G401.6 (cell line): Measurements from ENCODE around the gene LIN28A.
"Not testable (repeated sequence)": the region's sequence is repeated elsewhere in the genome, so short reads cannot be mapped to it uniquely, and the experiment has no call there.

Source experiments
- FAIRE-seq: peaks from 2 replicates; lab custom pipeline; 2012; peaks lifted over from hg19 to GRCh38; lab: Jason Lieb, UNC

The LIN28A gene

GRCh38 chr1:26410706-26411623, at the start of gene LIN28A:
Gene LIN28A (plus strand): TSS chr1:26410817. CDS start chr1:26410892, 75 bp downstream.
- FAIRE-seq, result no peak

- FAIRE-seq, result no peak
These were observed 49.0 kb upstream of the LIN28A start for GRCh38 chr1:26361605-26362122.

GRCh38 chr1:26362331-26362730, 48.3 kb upstream of the LIN28A start:
- FAIRE-seq, result no peak

- peak; percentile 74 for FAIRE-seq
These were observed 46.8 kb upstream of the LIN28A start for GRCh38 chr1:26363549-26364448.

GRCh38 chr1:26364956-26365355, 45.7 kb upstream of the LIN28A start:
- no peak for FAIRE-seq

GRCh38 chr1:26367441-26367840, 43.2 kb upstream of the LIN28A start:
- no peak for FAIRE-seq

- no peak for FAIRE-seq
These were observed 42.6 kb upstream of the LIN28A start for GRCh38 chr1:26368006-26368405.

GRCh38 chr1:26368486-26368885, 42.1 kb upstream of the LIN28A start:
- no peak for FAIRE-seq

- FAIRE-seq, result no peak
These were observed 39.8 kb upstream of the LIN28A start for GRCh38 chr1:26370591-26371382.

GRCh38 chr1:26372039-26372438, 38.6 kb upstream of the LIN28A start:
- FAIRE-seq, result no peak

GRCh38 chr1:26372611-26373010, 38.0 kb upstream of the LIN28A start, which contains the start of gene ZNF683:
Gene ZNF683 (minus strand): TSS chr1:26372750. CDS start chr1:26368571, 4,179 bp downstream.
- not testable (repeated sequence) for FAIRE-seq

GRCh38 chr1:26373281-26373680, 37.3 kb upstream of the LIN28A start:
- no peak for FAIRE-seq

GRCh38 chr1:26373789-26374188, 36.8 kb upstream of the LIN28A start:
- no peak for FAIRE-seq

- FAIRE-seq, result not testable (repeated sequence)
These were observed 36.3 kb upstream of the LIN28A start for GRCh38 chr1:26374361-26374760.

- FAIRE-seq, result no peak
These were observed 35.5 kb upstream of the LIN28A start for GRCh38 chr1:26375081-26375480.

- FAIRE-seq, result no peak
These were observed 34.6 kb upstream of the LIN28A start for GRCh38 chr1:26376050-26376449.

GRCh38 chr1:26378088-26378878, 32.3 kb upstream of the LIN28A start:
- FAIRE-seq, result no peak

- no peak for FAIRE-seq
These were observed 31.8 kb upstream of the LIN28A start for GRCh38 chr1:26378879-26379251.

GRCh38 chr1:26384076-26384475, 26.5 kb upstream of the LIN28A start:
- no peak for FAIRE-seq

GRCh38 chr1:26385063-26385462, 25.6 kb upstream of the LIN28A start:
- FAIRE-seq, result not testable (repeated sequence)

GRCh38 chr1:26387447-26387846, 23.2 kb upstream of the LIN28A start:
- no peak for FAIRE-seq
